HG03565 (cell line): ENCODE measurements around the gene TRIM61.
"Not testable (repeated sequence)": the region's sequence is repeated elsewhere in the genome, so short reads cannot be mapped to it uniquely, and the experiment has no call there.

ENCODE experiments used
- ATAC-seq: cut with Tn5 transposase; IDR thresholded peaks from one replicate; pipeline ENCODE4 v1.9.1; 2021; ENCODE audit warnings: mild to moderate bottlenecking, moderate library complexity; ENCODE audit not compliant: unreplicated experiment

Gene TRIM61

DNA sequence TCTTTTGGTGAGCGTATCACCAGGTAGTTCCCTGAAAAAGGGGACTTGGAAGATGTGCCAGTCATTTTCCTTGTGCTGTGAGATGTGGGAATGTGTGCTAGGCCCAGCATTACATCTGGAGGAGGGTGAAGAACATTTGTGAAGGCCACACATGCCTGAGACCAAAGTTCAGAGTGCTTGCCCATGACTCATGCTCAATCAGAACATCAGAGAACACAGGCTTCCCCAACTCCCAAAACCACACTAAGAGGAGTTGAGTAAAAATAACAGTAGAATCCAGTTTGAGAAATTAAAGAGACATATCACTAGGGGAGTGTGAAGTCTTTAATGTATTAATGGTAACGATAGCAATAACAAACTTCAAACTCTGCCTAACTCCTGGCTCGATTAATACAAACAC is 18.0 kb downstream of the TRIM61 start:
- ATAC-seq: not testable (repeated sequence)

DNA sequence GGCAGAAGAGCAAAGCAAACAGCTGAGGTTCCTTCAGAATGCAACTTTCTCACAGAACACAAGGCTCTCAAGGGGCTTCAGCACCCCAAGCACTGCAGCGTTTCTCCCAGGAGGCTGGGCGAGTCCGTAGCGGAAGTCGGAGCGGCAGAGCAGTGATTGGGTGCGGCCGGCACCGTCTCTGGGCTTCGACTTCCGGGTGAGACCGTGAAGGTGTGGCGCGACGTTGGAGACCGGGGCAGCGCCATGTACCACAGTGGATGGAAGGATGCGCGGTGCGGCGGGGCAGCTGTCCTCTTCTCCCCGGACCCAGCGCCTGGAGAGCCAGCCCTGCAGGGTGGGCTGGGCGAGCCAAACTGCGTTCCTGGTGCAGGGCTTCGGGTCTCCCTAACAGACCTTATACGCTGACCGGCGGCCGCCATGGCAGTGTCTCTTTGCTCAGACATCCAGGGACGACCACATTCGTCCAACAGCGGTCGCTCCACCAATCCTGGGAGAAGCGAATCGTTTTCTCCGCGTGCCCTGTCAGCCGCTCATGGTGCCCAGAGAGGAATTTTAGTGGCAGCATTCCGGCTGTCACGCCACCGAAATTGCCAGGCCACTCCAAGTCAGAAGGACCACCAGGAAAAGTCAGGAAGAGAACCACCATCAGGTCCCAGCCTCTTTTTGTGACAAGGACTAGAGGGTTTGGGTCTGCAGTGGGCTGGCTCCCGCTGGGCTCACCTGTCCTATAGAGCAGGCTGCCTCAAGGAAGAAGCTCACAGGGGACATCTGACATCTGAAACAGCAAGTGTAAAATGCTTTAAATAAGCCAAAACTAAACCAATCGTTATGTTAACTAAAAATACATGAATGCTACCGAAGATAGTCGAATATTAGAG is 20.5 kb downstream of the TRIM61 start:
- ATAC-seq: peak; percentile 100

DNA sequence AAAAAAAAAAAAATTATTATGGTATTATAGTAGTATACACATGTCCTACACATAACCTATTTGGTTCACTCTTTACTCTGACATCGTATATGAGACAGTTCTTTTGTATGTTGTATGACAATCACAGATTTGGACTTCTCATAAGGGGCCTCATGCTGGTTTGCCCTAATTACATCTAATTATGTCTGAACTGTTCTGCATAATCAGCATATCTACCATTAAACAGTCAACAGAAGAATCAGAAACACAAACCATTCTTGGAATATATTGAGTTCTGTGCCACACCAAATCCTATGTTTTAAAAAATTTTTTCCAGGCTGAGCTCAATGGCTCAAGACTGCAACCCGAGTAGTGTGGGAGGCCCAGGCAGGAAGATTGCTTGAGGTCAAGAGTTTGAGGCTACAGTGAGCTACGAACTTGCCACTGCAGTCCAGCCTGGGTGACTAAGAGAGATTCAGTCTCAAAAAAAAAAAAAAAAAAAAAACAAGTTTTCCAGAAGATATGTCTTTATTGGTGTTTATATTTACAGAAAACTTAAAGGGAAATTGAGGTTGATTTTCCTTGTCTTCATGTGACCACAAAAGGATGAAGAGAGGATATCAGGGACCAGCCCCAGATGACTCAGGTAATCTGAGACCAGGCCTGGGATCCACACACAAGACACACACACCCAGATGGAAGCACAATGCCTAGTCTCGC is 22.2 kb downstream of the TRIM61 start:
- no peak for ATAC-seq

DNA sequence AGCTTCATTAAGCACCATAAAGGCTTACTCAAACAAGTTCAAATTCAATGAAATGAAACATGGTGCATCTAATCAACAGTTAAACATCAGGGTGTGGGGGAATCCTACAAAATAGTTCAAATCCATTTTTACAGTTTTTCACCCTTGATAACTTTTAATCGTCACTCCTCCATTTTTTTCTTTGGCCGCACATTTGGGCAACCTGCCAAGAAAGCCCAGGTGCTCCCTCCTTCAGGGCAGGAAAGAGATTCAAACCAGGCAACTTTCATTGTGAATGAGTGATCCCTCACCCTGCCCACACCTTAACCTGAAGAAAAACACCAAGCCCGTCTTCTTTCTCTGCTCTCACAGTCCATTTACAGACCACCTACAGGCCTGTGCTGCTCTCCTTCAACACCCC is 24.9 kb downstream of the TRIM61 start:
- no peak for ATAC-seq

DNA sequence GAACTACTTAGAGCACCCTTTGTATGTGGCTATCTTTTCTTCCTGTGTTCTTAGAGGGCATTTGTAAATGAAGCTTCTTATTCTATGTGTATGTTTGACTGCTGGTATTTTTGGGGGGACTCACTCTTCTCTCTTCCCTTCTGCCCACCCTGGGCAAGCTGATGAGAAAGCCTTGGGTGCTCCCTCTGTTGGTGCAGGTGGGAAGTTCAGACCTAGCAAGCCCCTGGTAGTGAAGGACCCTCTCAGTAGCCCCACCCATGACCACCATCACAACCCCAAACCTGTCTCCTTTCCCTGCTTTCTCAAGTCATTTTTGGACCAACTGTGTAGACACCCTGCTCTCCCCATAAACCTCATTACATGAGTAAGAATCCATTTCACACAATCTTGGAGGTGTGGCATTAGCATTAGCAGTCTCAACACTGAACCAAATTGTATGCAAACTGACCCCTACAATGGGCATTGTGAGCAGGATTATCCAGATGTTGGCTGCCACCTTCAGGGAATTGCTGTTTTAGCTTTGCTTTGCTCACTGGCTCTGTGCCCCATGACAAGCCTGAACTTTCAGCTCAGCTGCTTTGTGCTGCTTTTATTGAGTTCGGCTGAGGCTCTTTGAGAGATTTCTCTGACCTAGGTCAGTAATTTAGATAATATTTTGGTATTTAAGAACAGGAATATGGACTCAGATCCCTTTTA is 27.9 kb downstream of the TRIM61 start:
- no peak for ATAC-seq

DNA sequence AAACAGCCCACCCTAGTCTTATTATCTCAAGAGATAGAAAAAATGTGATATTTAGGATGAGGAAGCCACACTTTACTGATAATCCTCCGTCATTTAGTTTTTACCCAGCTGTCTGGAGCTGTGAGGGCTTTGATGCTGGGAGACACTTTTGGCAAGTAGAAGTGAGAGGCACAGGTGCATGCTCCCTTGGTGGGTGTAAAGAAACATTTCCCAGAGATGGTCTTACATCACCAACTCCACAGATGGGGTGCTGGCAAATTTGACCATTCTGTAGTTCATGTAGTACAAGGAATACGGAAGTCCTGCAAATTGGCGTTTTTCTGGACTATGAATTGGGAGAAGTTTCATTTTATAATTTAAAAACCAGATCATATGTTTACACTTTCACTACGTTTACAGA is 28.5 kb downstream of the TRIM61 start:
- no peak for ATAC-seq

DNA sequence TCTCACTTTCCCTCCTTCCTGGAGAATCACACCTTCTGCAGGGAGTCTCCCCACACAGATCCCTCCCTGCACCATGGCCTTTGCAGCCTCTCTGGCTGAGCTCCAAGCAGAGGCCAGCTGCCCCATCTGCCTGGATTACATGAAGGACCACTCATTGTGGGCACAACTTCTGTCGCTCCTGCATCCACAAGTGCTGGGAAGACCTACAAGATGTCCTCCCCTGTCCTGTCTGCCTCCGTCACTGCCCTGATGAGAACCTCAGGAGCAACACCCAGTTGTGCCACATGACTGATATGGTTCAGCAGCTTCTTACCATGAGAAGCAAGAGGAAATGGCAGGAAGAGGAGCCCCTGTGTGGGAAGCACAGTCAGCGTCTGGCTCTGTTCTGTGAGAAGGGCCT is 29.5 kb downstream of the TRIM61 start:
- not testable (repeated sequence) for ATAC-seq

DNA sequence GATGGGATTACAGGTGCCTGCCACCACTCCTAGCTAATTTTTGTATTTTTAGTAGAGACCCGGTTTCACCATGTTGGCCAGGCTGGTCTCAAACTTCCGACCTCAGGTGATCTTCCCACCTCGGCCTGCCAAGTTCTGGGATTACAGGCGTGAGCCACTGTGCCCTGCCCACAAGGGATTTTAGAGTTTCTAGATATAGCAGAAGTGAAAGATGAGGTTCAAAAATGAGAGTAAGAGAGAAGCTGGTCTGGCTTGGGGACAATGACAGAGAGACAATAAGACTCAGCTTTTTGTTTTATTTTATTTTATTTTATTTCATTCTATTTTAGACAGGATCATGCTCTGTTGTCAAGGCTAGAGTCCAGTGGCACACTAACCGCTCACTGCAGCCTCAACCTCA is 30.6 kb downstream of the TRIM61 start:
- no peak for ATAC-seq

DNA sequence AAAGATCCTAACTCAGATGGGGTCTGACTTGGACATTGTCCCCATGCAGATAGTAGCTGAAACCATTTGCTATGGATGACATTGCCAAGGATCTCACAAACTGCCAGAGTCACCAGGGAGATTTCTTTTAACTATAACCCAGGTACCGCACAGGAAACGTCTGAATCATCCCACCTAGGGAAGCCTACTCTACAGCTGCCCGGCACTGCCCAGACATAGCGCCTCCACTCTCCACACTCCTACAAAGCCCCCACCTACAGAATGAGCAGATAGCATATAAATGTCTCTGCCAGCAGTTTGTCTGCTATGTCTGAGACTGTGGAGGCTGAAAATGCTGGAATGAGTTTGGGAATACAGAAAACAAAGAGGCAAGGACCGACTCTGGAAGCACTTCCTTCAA is 32.3 kb downstream of the TRIM61 start:
- ATAC-seq: no peak

DNA sequence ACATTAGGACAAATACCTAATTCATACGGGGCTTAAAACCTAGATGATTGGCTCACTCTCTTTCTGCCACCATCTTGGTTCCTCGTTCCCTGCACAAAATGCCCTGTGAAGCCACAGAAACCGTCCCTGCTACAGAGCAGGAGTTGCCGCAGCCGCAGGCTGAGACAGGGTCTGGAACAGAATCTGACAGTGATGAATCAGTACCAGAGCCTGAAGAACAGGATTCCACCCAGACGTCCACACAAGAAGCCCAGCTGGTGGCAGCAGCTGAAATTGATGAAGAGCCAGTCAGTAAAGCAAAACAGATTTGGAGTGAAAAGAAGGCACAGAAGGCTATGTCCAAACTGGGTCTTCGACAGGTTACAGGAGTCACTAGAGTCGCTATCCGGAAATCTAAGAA is 34.3 kb downstream of the TRIM61 start:
- ATAC-seq: no peak

DNA sequence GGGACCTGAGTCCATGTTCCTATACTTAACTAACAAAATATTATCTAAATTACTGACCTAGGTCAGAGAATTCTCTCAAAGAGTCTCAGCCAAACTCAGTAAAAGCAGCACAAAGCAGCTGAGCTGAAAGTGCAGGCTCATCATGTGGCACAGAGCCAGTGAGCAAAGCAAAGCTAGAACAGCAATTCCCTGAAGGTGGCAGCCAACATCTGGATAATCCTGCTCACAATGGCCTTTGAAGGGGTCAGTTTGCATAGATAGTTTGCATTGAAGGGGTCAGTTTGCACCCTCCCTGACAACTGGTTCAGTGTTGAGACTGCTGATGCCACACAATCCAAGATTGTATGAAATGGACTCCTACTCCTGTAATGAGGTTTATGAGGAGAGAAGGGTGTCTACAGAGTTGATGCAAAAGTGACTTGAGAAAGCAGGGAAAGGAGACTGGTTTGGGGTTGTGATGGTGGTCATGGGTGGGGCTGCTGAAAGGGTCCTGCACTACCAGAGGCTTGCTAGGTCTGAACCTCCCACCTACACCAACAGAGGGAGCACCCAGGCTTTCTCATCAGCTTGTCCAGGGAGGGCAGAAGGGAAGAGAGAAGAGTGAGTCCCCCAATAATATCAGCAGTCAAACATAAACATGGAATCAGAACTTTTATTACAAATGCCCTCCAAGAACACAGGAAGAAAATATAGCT is 39.7 kb downstream of the TRIM61 start:
- peak; percentile 38 for ATAC-seq

DNA sequence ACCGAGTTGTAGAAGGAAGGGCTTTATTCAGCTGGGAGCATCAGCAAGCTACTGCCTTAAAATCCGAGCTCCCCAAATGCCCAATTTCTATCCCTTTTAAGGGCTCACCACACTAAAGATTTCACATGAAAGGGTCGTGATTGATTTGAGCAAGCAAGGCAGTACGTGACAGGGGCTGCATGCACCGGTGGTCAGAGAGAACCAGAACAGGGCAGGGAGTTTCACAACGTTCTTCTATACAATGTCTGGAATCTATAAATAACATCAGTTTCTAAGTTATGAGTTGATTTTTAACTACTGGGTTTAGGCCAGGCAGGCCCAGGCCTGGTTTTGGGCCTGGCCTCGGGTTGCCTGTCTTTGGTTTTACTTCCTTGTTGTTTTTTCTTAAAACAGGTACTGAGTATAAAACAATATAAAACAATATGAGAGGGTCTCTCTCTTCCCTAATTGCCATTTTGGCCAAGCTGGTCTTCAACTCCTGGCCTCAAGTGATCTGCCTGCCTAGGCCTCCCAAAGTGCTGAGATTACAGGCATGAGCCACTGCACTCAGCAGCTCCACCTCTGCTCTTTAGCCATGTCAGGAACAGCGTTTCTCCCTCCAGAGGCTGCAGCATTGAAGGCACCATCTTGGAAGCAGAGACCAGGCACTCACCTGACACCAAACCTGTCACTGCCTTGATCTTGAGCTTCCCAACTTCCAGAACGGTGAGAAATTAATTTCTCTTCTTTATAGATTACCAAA is 41.4 kb downstream of the TRIM61 start:
- peak; percentile 37 for ATAC-seq

DNA sequence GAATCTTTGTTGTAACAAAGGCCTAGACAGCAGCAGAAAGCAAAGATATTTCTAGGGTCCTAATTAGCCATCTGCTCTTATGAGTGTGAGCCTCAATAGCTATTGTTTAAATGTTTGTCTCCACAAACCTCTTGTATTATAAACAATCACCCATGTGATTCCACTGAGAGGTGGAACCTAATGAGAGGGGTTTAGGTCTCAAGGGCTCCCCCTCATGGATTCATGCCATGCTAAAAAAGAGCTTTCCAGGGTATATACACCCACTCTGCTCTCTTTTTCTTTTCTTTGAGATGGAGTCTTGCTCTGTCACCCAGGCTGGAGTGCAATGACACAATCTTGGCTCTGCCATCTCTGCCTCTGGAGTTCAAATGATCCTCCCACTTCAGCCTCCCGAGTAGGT is 42.1 kb downstream of the TRIM61 start:
- peak; percentile 56 for ATAC-seq

DNA sequence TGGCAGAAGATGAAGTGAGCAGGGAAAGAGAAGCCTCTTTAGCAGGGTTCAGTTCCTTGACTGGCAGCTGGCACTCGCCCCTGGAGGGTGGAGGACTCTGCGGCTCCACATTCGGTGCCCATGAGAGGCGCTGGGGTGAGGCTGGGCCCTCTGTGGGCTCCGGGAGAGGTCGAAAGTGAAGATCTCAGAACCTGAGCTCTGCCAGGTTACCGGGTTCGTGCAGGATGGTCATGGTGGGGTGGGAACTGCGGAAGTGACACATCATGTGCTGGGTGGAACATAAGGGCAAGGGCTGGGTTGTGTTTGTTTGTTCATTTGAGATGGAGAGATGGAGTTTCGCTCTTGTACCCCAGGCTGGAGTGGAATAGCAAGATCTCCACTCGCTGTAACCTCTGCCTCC is 44.2 kb downstream of the TRIM61 start:
- no peak for ATAC-seq

DNA sequence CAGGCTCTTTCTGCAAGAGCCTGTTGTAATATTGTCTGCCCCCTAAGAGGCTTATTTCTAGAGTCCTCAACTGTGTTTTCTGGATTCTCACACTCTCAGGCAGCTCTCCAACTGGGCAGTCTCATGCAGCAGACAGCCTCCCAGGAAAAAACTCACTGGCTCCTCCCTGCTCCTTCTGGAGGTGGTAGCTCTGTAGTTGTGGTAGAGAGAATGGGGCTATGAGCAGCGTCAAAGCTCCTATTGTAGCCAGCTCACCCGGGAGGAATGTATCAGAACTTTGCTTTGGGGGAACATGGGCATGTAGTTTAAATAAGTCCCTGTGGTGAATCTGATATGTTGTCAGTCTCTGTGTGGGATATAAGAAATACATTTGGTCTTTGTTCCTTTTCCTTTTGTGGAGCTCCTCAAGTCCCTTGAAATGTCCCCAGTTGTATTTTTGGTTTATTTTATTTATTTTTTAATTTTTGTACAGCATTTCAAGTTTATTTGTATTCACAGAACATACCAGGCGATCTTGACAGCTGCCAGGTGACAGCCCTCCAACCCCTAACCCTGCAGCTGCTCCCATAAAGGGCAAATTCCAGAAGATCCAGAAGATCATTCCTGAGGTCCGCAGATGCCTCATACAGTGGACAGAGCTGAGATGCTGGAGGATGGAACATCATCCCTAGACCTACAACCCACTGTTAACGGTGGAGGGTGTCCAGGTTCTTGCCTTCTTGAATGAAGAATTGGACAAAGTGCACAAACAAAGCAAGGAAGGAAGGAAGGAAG is 45.7 kb downstream of the TRIM61 start:
- ATAC-seq: no peak

DNA sequence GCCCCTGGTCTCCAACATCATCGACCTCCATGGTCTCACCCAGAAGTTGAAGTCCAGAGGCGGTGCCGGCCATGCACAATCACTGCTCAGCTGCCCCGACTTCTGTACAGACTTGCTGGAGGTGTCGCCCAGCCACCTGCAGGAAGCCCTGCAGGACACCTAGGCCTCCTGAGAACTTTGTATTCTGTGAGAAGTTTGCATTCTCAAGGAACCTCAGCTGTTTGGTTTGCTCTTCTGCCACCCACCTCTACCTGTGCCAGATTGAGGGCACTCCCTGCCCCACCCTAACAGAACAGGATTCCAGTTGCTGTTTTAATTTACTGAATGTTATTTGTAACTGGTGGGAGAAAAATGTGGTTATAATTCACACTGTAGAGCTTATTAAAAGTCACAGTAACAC is 46.8 kb downstream of the TRIM61 start:
- no peak for ATAC-seq

DNA sequence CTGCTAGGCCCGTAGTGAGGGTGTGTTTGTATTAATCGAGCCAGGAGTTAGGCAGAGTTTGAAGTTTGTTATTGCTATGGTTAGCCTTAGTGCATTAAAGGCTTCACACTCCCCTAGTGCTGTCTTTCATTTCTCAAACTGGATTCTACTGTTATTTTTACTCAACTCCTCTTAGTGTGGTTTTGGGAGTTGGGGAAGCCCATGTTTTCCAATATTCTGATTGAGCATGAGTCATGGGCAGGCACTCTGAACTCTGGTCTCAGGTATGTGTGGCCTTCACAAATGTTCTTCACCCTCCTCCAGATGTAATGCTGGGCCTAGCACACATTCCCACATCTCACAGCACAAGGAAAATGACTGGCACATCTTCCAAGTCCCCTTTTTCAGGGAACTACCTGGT is 50.4 kb downstream of the TRIM61 start:
- not testable (repeated sequence) for ATAC-seq

DNA sequence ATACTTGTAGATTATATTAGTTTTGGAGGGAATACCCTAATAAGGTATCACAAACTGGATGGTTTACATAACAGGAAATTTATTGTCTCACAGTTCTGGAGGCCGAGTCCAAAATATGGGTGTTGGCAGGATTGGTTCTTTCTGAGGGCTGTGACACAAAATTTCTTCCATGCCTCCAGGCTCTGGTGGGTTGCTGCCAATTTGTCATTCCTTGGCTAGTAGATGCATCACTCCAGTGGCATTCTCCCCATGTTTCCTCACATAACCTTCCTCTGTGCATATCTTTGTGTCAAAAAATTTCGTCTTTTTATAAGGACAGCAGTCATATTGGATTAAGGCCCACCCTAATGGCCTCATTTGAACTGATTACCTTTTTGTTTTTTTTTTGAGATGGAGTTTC is 51.2 kb downstream of the TRIM61 start:
- no peak for ATAC-seq

DNA sequence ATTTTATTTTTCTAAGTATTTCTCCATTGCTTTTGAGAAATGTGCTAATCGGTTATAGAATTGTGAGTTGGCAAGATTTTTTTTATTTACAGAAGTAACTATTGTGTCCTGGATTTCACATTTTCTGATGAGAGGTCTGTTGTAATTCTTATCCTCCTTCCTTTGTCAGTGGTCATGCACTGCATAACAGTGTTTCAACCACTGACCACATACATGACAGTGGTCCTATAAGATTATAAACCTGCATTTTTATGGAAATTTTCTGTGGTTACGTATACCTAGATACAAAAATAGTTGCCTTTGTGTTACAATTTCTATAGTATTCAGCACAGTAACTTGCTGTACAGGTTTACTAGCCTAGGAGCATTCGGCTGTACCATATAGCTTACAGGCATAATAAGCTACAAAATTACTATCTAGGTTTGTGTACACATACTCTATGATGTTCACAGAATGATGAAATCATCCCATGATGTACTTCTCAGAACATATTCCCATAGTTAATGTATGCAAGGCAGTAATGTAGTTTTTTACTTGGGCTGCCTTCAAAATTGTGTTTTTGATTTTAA is 52.7 kb downstream of the TRIM61 start:
- ATAC-seq: peak; percentile 85
